ENCODE measurements around the gene EGFLAM. TPM values are rescaled to one million over a fixed set of nuclear protein-coding genes. Genes with fewer than 3 reads are reported as not detected.

Gene EGFLAM
- total and polyA plus RNA-seq, 2 donors (not counting 3 experiments of a cell fraction or from before 2014, with no cell fraction given) = 1.2 to 2.7 TPM

- ChIA-PET POLR2A (no interaction called here), CTCF (interaction anchor here (0.7 to 1.5 kb wide), 7 partner anchors 13 to 409 kb away, joined by 3 to 8 read pairs (median 4); no protein-coding TSS in a partner anchor)
- Histone ChIP-seq H3K27me3 (ENCODE audit: control insufficient read depth in 2 of 2, insufficient read depth in 2 of 2, low read length in 2 of 2) (no peaks in the 10 kb centered on the region), H3K9me1 (replicated peaks; ENCODE audit: control insufficient read depth, extremely low read depth, insufficient read depth, low read length) (no peaks in the 10 kb centered on the region), H3K4me3 (replicated peaks in 1 of 3; ENCODE audit: insufficient read depth in 1 of 3, low read depth in 1 of 3, low read length in 3 of 3) (no peak overlapping the region), H3K36me3 (ENCODE audit: control insufficient read depth in 2 of 2, extremely low read depth in 1 of 2, insufficient read depth in 2 of 2, low read length in 2 of 2) (no peaks in the 10 kb centered on the region), H3K4me1 (ENCODE audit: control insufficient read depth, extremely low read depth, insufficient read depth, low read length) (peaks cover 26% of the 10 kb centered on the region), H3K9me3 (replicated peaks; ENCODE audit: control insufficient read depth, insufficient read depth, low read length) (no peaks in the 10 kb centered on the region), H4K20me1 (replicated peaks; ENCODE audit: control insufficient read depth, extremely low read depth, insufficient read depth, low read length) (no peaks in the 10 kb centered on the region), H3K27ac (ENCODE audit: insufficient read depth, low read depth, low read length) (peak overlapping the region; percentile 29), H3K9ac (replicated peaks; ENCODE audit: extremely low read depth, insufficient read depth, low read length) (no peak overlapping the region), H2AFZ (ENCODE audit: low read depth, low read length) (peak overlapping the region; percentile 27), H3K4me2 (ENCODE audit: insufficient read depth, low read length) (peak overlapping the region; percentile 71), H3K79me2 (ENCODE audit: control insufficient read depth, insufficient read depth, low read length) (no peaks in the 10 kb centered on the region)
- TF ChIP-seq POLR2AphosphoS5 (IDR thresholded peaks at IDR 0.05; ENCODE audit: insufficient read depth, low read depth, low read length) (peak; percentile 35), MYC (IDR thresholded peaks at IDR 0.05; ENCODE audit: low read depth, low read length) (no peak), JUN (IDR thresholded peaks at IDR 0.05; ENCODE audit: borderline replicate concordance, insufficient read depth, insufficient read length, low read depth) (no peak), GATA2 (IDR thresholded peaks at IDR 0.05; ENCODE audit: insufficient read depth, insufficient read length, low read depth, low read length) (peak; percentile 65), FOS (IDR thresholded peaks at IDR 0.05; ENCODE audit: borderline replicate concordance, insufficient read depth, low read length) (peak; percentile 67), EZH2 (IDR thresholded peaks at IDR 0.05; ENCODE audit: borderline replicate concordance, low read depth, low read length, severe bottlenecking) (no peak), MAX (IDR thresholded peaks at IDR 0.05; ENCODE audit: insufficient read depth, insufficient read length) (no peak), POLR2A (IDR thresholded peaks at IDR 0.05; ENCODE audit: low read depth, low read length) (no peak), CTCF (IDR thresholded peaks at IDR 0.05; ENCODE audit: extremely low read depth in 1 of 2, insufficient read depth in 1 of 2, low read depth in 1 of 2, low read length in 2 of 2) (no peak)
- intact Hi-C loops (cut with micrococcal nuclease) = no loop called here
- DNase-seq (ENCODE audit: low read depth, low spot score) (peak; percentile 68), FAIRE-seq (peak; percentile 98)
- BruUV-seq (replicated peaks) = no TSS peak
- dilution Hi-C loops (cut with MboI; ENCODE audit: extremely low pct_ligation_motif_present, low sequenced_read_pairs) = no loop called here
Observed at GRCh38 chr5:38400365-38400764, 142.0 kb downstream of the EGFLAM start.
